ENCODE data around the gene GFI1B.

GFI1B gene

GRCh38 chr9:133030317-133031129 lies 52.0 kb downstream of the GFI1B start, which contains the start of gene GTF3C5 (continued):
- TF ChIP-seq ZNF785 (tag by site-specific recombination; IDR thresholded peaks at IDR 0.05): peak; percentile 85
- peak; percentile 60; the same call in 1 of the 2 replicates for TF ChIP-seq MZF1 (tag by site-specific recombination; IDR thresholded peaks at IDR 0.05; ENCODE audit: borderline replicate concordance)
- peak; percentile 84 for TF ChIP-seq ZNF600 (tag by site-specific recombination; IDR thresholded peaks at IDR 0.05)
- TF ChIP-seq ZNF596 (tag by site-specific recombination; IDR thresholded peaks at IDR 0.05): no peak
- TF ChIP-seq ZNF747 (tag by site-specific recombination; IDR thresholded peaks at IDR 0.05): no peak
- peak; percentile 96 for TF ChIP-seq INSM2 (tag by site-specific recombination; IDR thresholded peaks at IDR 0.05)
- TF ChIP-seq ZNF248 (tag by site-specific recombination; IDR thresholded peaks at IDR 0.05): no peak
- TF ChIP-seq, protein P1, sequence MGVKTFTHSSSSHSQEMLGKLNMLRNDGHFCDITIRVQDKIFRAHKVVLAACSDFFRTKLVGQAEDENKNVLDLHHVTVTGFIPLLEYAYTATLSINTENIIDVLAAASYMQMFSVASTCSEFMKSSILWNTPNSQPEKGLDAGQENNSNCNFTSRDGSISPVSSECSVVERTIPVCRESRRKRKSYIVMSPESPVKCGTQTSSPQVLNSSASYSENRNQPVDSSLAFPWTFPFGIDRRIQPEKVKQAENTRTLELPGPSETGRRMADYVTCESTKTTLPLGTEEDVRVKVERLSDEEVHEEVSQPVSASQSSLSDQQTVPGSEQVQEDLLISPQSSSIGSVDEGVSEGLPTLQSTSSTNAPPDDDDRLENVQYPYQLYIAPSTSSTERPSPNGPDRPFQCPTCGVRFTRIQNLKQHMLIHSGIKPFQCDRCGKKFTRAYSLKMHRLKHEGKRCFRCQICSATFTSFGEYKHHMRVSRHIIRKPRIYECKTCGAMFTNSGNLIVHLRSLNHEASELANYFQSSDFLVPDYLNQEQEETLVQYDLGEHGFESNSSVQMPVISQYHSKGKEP (tag by site-specific recombination; IDR thresholded peaks at IDR 0.05): peak; percentile 16; the same call in 1 of the 2 replicates
- 0 out of 2 replicates have a peak, but pooled peaks have one; percentile 48 for TF ChIP-seq ZNF488 (tag by site-specific recombination; IDR thresholded peaks at IDR 0.05)
- TF ChIP-seq ZNF354C (tag by site-specific recombination; IDR thresholded peaks at IDR 0.05; ENCODE audit: borderline replicate concordance, low read depth): no peak
- no peak for TF ChIP-seq ZNF239 (tag by site-specific recombination; IDR thresholded peaks at IDR 0.05)
- TF ChIP-seq ZNF473 (tag by site-specific recombination; IDR thresholded peaks at IDR 0.05): no peak
- peak; percentile 67 for TF ChIP-seq GLIS1 (tag by site-specific recombination; IDR thresholded peaks at IDR 0.05)
- TF ChIP-seq, protein P2, sequence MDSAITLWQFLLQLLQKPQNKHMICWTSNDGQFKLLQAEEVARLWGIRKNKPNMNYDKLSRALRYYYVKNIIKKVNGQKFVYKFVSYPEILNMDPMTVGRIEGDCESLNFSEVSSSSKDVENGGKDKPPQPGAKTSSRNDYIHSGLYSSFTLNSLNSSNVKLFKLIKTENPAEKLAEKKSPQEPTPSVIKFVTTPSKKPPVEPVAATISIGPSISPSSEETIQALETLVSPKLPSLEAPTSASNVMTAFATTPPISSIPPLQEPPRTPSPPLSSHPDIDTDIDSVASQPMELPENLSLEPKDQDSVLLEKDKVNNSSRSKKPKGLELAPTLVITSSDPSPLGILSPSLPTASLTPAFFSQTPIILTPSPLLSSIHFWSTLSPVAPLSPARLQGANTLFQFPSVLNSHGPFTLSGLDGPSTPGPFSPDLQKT (IDR thresholded peaks at IDR 0.05; ENCODE audit: borderline replicate concordance, low read depth, low read length): no peak
- no peak for TF ChIP-seq ZNF544 (tag by site-specific recombination; IDR thresholded peaks at IDR 0.05)
- peak; percentile 98 for TF ChIP-seq ZFP69B (tag by site-specific recombination; IDR thresholded peaks at IDR 0.05)
- no peak for TF ChIP-seq ZNF677 (tag by site-specific recombination; IDR thresholded peaks at IDR 0.05)
- peak; percentile 99 for TF ChIP-seq ZBTB48 (tag by site-specific recombination; IDR thresholded peaks at IDR 0.05)
- no peak for TF ChIP-seq ZNF311 (tag by site-specific recombination; IDR thresholded peaks at IDR 0.05; ENCODE audit: borderline replicate concordance)
- TF ChIP-seq, protein P3, sequence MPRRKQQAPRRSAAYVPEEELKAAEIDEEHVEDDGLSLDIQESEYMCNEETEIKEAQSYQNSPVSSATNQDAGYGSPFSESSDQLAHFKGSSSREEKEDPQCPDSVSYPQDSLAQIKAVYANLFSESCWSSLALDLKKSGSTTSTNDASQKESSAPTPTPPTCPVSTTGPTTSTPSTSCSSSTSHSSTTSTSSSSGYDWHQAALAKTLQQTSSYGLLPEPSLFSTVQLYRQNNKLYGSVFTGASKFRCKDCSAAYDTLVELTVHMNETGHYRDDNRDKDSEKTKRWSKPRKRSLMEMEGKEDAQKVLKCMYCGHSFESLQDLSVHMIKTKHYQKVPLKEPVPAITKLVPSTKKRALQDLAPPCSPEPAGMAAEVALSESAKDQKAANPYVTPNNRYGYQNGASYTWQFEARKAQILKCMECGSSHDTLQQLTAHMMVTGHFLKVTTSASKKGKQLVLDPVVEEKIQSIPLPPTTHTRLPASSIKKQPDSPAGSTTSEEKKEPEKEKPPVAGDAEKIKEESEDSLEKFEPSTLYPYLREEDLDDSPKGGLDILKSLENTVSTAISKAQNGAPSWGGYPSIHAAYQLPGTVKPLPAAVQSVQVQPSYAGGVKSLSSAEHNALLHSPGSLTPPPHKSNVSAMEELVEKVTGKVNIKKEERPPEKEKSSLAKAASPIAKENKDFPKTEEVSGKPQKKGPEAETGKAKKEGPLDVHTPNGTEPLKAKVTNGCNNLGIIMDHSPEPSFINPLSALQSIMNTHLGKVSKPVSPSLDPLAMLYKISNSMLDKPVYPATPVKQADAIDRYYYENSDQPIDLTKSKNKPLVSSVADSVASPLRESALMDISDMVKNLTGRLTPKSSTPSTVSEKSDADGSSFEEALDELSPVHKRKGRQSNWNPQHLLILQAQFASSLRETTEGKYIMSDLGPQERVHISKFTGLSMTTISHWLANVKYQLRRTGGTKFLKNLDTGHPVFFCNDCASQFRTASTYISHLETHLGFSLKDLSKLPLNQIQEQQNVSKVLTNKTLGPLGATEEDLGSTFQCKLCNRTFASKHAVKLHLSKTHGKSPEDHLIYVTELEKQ (tag by site-specific recombination; IDR thresholded peaks at IDR 0.05; ENCODE audit: borderline replicate concordance): peak; percentile 89
- TF ChIP-seq ZNF791 (tag by site-specific recombination; IDR thresholded peaks at IDR 0.05): no peak
- TF ChIP-seq KLF10 (tag by site-specific recombination; IDR thresholded peaks at IDR 0.05): peak; percentile 77
- TF ChIP-seq YY1 (tag by site-specific recombination; IDR thresholded peaks at IDR 0.05): peak; percentile 98
- TF ChIP-seq ZNF837 (tag by site-specific recombination; IDR thresholded peaks at IDR 0.05): no peak
- TF ChIP-seq ZNF214 (tag by site-specific recombination; IDR thresholded peaks at IDR 0.05; ENCODE audit: borderline replicate concordance): no peak
- TF ChIP-seq ZNF555 (tag by site-specific recombination; conservative IDR thresholded peaks at IDR 0.05): no peak
- no peak for TF ChIP-seq ZNF585B (tag by site-specific recombination; IDR thresholded peaks at IDR 0.05)
- no peak for TF ChIP-seq ZNF302 (tag by site-specific recombination; IDR thresholded peaks at IDR 0.05; ENCODE audit: low read depth)
- peak; percentile 81 for TF ChIP-seq SP3 (tag by site-specific recombination; IDR thresholded peaks at IDR 0.05)
- TF ChIP-seq ZNF19 (tag by site-specific recombination; IDR thresholded peaks at IDR 0.05; ENCODE audit: low read depth): 0 out of 2 replicates have a peak, but pooled peaks have one; percentile 29
- peak; percentile 75 for TF ChIP-seq ZBTB20 (tag by site-specific recombination; IDR thresholded peaks at IDR 0.05)
- no peak for TF ChIP-seq ZNF768 (tag by site-specific recombination; IDR thresholded peaks at IDR 0.05)
